Fibroblast of skin of right biceps (primary cell): ENCODE data around the gene KCTD16.

Source experiments
- DNase-seq: peaks from one replicate; pipeline ENCODE4 v3.0.0-alpha.2; 2013

KCTD16 gene

GRCh38 chr5:144167998-144168397 lies 2.7 kb upstream of the KCTD16 start:
- no peak for DNase-seq

GRCh38 chr5:144169904-144170275 lies 783 bp upstream of the KCTD16 start:
- DNase-seq, result no peak

DNA sequence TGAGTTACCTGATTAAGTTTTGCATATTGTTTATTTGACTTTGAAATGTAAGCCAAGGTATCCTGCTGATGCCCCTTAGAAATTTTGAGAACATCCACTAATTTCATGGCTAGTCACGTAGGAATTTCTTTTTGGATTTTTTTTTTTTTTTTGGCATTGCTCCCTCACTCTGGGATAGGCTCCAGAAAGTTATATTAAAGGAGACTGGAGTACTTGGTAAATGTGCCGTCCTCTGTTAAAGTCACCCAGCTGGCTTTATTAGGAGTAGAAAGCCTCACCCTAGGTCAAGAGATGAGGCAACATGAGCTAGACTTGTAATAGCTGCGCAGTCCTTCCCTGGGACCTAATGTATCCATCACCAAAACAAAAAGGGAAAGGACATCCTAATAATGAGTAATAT lies 3.1 kb downstream of the KCTD16 start:
- DNase-seq, result no peak

- peak; percentile 87 for DNase-seq
Measured at GRCh38 chr5:144177548-144177947, 6.9 kb downstream of the KCTD16 start.

GRCh38 chr5:144179226-144179625 lies 8.6 kb downstream of the KCTD16 start:
- DNase-seq, result peak; percentile 76

- peak; percentile 61 for DNase-seq
Measured at GRCh38 chr5:144183254-144183889, 12.7 kb downstream of the KCTD16 start.

GRCh38 chr5:144187699-144188294 lies 17.1 kb downstream of the KCTD16 start:
- DNase-seq, result peak; percentile 99

DNA sequence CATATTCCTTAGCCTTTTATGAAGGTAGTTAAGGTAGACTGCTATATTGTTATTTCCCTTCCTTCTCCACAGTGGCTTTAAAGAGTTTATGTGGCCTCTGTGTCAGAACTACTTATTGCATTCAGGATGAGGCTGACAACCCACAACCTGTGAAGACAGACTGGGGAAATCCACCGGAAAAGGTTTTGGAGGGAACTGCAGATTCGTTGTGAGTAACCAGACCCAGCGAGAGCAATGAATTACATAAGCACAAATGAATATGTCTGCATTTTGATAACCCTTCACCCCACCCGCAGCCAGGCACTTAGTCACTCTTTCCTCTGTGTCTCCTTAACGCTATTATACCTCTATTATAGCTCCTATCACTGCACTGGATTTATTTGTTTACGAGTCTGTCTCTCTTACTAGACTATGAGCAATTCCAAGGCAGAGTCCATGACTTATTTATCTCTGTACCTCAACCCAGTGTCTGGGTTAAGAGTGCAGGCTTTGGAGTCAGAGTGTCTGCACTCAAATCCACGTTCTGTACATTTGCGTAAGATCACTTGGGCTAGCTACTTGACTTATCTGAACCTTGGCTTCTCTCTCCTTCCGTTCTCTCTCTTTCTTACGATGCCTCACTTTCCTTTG lies 19.2 kb downstream of the KCTD16 start:
- DNase-seq, result peak; percentile 91

DNA sequence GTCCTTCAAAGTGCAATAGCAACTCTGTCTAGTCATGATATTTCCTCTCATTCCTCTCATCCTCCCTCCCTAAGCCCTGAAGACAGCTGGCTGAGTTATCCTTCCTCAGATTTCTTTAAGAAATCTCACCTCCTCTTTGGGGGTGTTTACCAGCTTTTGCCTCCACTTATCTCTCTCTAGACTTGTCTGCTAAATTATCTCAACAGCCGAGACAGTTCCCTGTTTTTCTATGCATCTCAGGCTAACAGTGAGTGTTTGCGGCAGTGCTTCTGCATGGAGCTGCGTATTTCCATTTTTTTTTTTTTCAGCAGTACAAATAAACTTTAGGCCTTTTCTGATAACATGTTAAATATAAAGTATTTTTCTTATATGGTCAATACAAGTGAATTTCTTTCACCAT lies 20.9 kb downstream of the KCTD16 start:
- no peak for DNase-seq

- peak; percentile 75 for DNase-seq
Measured at GRCh38 chr5:144191998-144192397, 21.3 kb downstream of the KCTD16 start.

GRCh38 chr5:144192661-144193060 lies 22.0 kb downstream of the KCTD16 start:
- DNase-seq, result no peak

- no peak for DNase-seq
Measured at GRCh38 chr5:144194144-144194543, 23.5 kb downstream of the KCTD16 start.

- DNase-seq, result peak; percentile 40
Measured at GRCh38 chr5:144195448-144195847, 24.8 kb downstream of the KCTD16 start.

DNA sequence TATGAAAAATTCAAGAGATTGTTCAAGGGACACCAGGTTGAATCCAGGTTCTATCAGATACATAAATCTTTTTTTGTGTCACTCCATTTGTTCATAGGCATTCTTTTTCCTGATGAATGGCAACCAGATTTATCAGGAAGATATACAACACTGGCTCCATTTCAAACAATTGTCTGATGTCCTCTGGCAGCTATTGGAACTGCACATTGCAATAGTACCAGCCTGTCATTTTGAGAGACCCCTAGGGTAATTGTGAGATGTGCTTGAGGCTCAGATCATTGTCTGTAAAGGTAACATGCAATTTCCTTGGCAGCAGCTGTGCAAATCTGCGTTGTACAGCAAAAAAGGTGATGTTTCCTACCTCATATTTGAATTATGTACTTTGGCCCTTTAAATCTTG lies 25.9 kb downstream of the KCTD16 start:
- DNase-seq, result no peak

DNA sequence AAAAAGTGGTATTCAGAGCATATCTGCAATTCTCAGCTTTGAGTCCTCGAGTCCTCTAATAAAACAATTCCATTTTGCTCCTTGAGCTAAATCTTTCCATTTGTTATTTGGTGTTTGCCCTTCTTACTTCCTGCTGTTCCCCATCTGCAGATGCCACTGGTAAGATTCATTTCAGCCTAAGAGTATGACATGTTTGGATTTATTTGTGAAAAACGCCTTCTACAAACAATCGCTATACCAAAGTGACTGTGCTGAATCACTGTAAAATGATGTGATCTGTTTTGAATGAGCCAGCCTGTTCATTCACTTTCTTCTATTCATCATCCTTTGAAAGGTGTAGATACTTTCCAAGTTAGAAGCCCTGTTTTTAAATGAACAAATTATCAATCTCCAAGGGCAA lies 27.7 kb downstream of the KCTD16 start:
- DNase-seq, result peak; percentile 41

DNA sequence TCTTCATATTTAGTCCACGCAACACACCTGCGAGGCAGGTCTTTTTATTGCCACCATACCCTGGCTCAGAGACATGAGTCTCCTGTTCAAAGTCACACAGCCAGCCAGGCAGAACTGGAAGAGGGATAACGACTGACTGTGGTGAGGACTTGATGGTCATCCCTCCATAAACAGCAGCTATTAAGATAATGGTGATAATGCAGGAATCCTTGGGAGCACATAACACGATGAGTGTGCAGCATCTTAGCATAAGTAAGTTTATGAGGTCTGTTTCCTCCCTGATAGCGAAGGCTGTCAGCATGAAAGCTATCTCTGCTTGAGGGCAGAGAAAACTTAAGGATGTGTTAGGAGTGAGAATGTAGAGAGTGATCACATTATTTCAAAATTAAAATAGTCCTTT lies 30.9 kb downstream of the KCTD16 start:
- no peak for DNase-seq

DNA sequence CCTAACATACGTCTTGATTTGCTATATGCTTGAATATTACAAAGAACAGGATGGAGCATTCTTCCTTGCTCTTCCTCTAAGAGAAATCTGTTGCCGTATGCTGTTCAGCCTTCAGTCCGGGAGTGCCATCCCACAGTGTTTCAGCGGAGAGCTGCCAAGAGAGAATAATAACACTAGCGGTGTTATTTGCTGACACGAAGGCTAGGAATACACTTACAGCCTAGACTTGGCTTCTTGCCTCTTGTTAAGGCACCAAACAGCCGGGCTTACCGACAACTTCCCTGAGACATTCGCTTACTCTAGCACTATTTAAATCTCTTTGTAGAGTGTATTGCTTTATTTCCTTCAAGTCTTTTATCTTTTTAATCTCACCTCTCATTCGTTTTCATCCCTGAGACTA lies 31.4 kb downstream of the KCTD16 start:
- DNase-seq, result no peak

DNA sequence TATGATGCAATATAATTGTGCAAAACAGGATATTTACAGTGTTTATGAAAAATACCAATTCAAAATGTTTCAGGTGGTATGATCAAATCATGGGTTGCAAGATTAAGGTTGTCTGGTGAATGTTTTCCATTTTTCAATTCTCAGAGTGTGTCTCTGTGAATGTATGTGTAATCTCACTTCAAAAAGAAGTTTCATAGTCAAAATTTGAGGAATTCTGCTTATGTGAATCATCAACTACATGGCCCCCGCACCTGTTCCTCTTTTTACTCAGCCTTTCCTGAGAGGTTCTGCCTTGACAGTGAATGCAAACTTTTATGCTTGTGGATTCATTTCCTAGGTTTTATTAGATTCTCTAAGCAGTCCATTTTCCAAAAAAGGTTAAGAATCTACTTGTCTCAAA lies 32.1 kb downstream of the KCTD16 start:
- DNase-seq, result no peak

GRCh38 chr5:144203750-144204596 lies 33.3 kb downstream of the KCTD16 start:
- peak; percentile 68 for DNase-seq

- peak; percentile 54 for DNase-seq
Measured at GRCh38 chr5:144205141-144205551, 34.5 kb downstream of the KCTD16 start.

DNA sequence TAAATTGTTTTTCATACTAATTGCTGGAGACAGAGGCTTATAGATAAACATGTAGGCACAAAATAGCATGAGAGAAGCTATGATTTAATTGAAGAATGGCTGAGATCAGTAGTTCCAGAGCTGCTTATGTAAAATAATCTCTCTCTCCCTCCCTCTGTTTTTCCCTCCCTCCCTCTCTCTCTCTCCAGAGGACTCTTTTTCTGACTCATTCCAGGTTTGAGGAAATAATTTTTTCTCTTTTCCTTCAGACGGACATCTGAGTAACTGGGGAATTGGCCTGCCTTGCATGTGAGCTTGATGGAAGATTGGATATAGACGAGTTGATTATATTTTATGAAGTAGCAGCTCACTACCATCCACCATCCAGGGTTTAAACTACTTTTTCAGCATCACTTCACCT lies 35.5 kb downstream of the KCTD16 start:
- peak; percentile 36 for DNase-seq

DNA sequence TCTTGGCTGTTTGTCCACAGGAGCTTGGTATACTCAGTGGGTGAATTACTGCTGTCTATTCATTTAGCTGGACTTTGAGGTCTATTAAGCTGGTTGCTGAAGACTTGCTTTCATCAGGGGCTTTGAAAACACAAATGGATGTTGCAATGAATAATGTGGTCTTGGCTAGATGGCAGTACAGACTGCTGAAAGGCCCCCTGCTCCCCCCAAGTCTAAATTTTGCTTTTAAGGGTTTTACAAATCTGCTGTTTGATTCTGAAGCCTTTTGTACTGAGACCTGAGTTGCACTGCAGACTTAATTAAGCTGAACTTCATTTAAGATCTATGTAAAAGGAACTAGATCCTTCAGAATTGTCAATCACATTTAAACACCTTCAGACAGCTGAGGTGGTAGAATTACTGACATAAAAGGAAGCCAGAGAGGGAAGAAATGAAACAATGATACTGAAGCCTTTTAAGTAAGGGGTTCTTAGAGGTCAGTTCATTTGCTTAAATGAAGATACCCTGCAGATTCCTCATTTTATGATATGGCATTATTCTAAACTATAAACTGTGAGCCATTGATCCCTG lies 37.3 kb downstream of the KCTD16 start:
- DNase-seq, result no peak

GRCh38 chr5:144209361-144209760 lies 38.7 kb downstream of the KCTD16 start:
- DNase-seq, result no peak
